Transverse colon (tissue), 3 donors: Measurements from ENCODE around the gene USP34.

Source experiments
- CTCF ChIP-seq, 5 experiments: fragments of 200-600 bp in 3 of 5; fragments of 450-650 bp in 2 of 5; sonication (generic) in 3 of 5; IDR thresholded peaks; 1 replicate in 2 of 5; 2 replicates in 3 of 5; pipeline ENCODE4 v1.5.1; 2016 to 2017; ENCODE audit warnings: antibody characterized with exemption in 5 of 5, inconsistent platforms in 3 of 5, mild to moderate bottlenecking in 2 of 5, moderate library complexity in 1 of 5
- EP300 ChIP-seq: sonication (generic); formaldehyde crosslinking; IDR thresholded peaks from one replicate; pipeline ENCODE4 v1.6.1; 2017; ENCODE audit warnings: antibody characterized with exemption, low read depth

- TF ChIP-seq CTCF (IDR thresholded peaks at IDR 0.05): no peak
- no peak for TF ChIP-seq EP300
Measured at GRCh38 chr2:61378281-61378680, 92.6 kb downstream of the USP34 start.
